Panc1 (cell line): Measurements from ENCODE around the gene FNDC8. TPM values are rescaled to one million over a fixed set of nuclear protein-coding genes. Genes with fewer than 3 reads are reported as not detected.

Experiments
- ATAC-seq: fragments of 200-7000 bp; cut with Tn5 transposase; 2 replicates; pipeline ENCODE4 v1.9.1; 2020; ENCODE audit warnings: mild to moderate bottlenecking, moderate library complexity
- BruUV-seq: library from RNA; stranded (reverse); fragments of 400-500 nt; replicated peaks from 2 replicates; lab custom pipeline; 2021; lab: Mats Ljungman, UMichigan
- CTCF ChIA-PET: fragments of 300-600 bp; sonication (Branson Sonifier 250); formaldehyde crosslinking; loops from one replicate; lab custom pipeline; 2022; ENCODE audit warnings: antibody characterized with exemption; lab: Charles Lee
- POLR2A ChIA-PET: fragments of 300-600 bp; sonication (Branson Sonifier 250); formaldehyde crosslinking; loops from one replicate; lab custom pipeline; 2022; ENCODE audit warnings: antibody characterized with exemption; lab: Charles Lee
- DNase-seq: peaks from one replicate; pipeline ENCODE4 v3.0.0-alpha.2; 2010; ENCODE audit warnings: low read depth, low spot score
- H3K27ac ChIP-seq: 2 replicates; pipeline ENCODE4 v1.5.1; 2011; ENCODE audit warnings: mild to moderate bottlenecking, low read length, inconsistent platforms
- H3K27me3 ChIP-seq: fragments of 200-500 bp; sonication (Bioruptor generic); 2 replicates; pipeline ENCODE4 v1.6.0; 2014; ENCODE audit warnings: low read length, inconsistent platforms; ENCODE audit not compliant: control insufficient read depth, insufficient read depth
- H3K36me3 ChIP-seq: fragments of 200-500 bp; sonication (Bioruptor generic); 2 replicates; pipeline ENCODE4 v1.5.1; 2014; ENCODE audit warnings: inconsistent platforms, mild to moderate bottlenecking, low read length, moderate library complexity; ENCODE audit not compliant: control insufficient read depth, insufficient read depth
- H3K4me1 ChIP-seq: 2 replicates; pipeline ENCODE4 v1.5.1; 2011; ENCODE audit warnings: inconsistent platforms, mild to moderate bottlenecking, low read length, moderate library complexity; ENCODE audit not compliant: control insufficient read depth, insufficient read depth
- H3K4me3 ChIP-seq, 2 experiments: 2 replicates each; pipeline ENCODE4 v1.5.1; 2011 to 2012; ENCODE audit warnings: low read depth in 2 of 2, low read length in 2 of 2, mild to moderate bottlenecking in 2 of 2, inconsistent platforms in 1 of 2, moderate library complexity in 1 of 2
- H3K9me3 ChIP-seq: fragments of 200-500 bp; sonication (Bioruptor generic); 2 replicates; pipeline ENCODE4 v1.5.1; 2014; ENCODE audit warnings: low read depth, mild to moderate bottlenecking, inconsistent platforms, low read length, moderate library complexity; ENCODE audit not compliant: control insufficient read depth, insufficient read depth
- CTCF ChIP-seq: fragments of 450-650 bp; IDR thresholded peaks from 2 replicates; pipeline ENCODE4 v1.5.1; 2017; ENCODE audit warnings: mild to moderate bottlenecking
- POLR2AphosphoS5 ChIP-seq: IDR thresholded peaks from 2 replicates; pipeline ENCODE4 v1.6.1; 2012; ENCODE audit warnings: mild to moderate bottlenecking, low read depth, low read length, moderate library complexity
- REST ChIP-seq, 2 experiments: IDR thresholded peaks; 2 replicates each; pipeline ENCODE4 v1.6.1; 2011 to 2012; ENCODE audit warnings: low read depth in 2 of 2, control low read depth in 1 of 2, low read length in 1 of 2, mild to moderate bottlenecking in 1 of 2, moderate library complexity in 1 of 2; ENCODE audit not compliant: insufficient read depth in 1 of 2
- SIN3A ChIP-seq: IDR thresholded peaks from 2 replicates; pipeline ENCODE4 v1.6.1; 2012; ENCODE audit warnings: low read depth, mild to moderate bottlenecking, low read length, moderate library complexity, borderline replicate concordance; ENCODE audit not compliant: insufficient read depth
- TCF7L2 ChIP-seq: IDR thresholded peaks from 2 replicates; pipeline ENCODE4 v1.6.1; 2011; ENCODE audit warnings: mild to moderate bottlenecking, low read depth, low read length, inconsistent platforms
- in situ Hi-C: cut with HindIII; loops from 2 replicates; pipeline ENCODE4 v1.10.0; 2016; ENCODE audit warnings: low sequenced_read_pairs, low pct_unique_long_range_greater_than_20kb
- intact Hi-C: fragments of 100-400 bp; cut with micrococcal nuclease; formaldehyde crosslinking; loops from one replicate; pipeline ENCODE4 v1.10.0; 2022; ENCODE audit not compliant: unreplicated experiment
- total RNA-seq: library from RNA; stranded (reverse); gene quantifications from one replicate; pipeline ENCODE4 v1.2.1, GENCODE V29; 2021; ENCODE audit not compliant: unreplicated experiment

The FNDC8 gene
- total RNA-seq, 1 experiment from 2014 or later, result not detected

- DNase-seq (no peak), ATAC-seq (no peak)
- in situ Hi-C loops, result no loop called here
- Histone ChIP-seq H3K27ac (no peak overlapping the region), H3K4me3 (no peak overlapping the region), H3K9me3 (no peaks in the 10 kb centered on the region), H3K36me3 (no peaks in the 10 kb centered on the region), H3K27me3 (peaks cover 8% of the 10 kb centered on the region; the same call in 1 of the 2 replicates), H3K4me1 (no peaks in the 10 kb centered on the region)
- no TSS peak for BruUV-seq
- ChIA-PET POLR2A (no interaction called here), CTCF (no interaction called here)
- intact Hi-C loops, result loop anchor here (10.0 kb wide), 1 partner anchor 62 kb away; no protein-coding TSS in a partner anchor
- TF ChIP-seq TCF7L2, result no peak
- no peak for TF ChIP-seq CTCF
- no peak for TF ChIP-seq SIN3A
These were observed 31.2 kb downstream of the FNDC8 start for GRCh38 chr17:35152421-35153140.

GRCh38 chr17:35154196-35155165, 33.1 kb downstream of the FNDC8 start:
- POLR2A ChIA-PET, result no interaction called here
- Histone ChIP-seq H3K27ac (no peak overlapping the region), H3K4me1 (no peaks in the 10 kb centered on the region), H3K27me3 (peaks cover 8% of the 10 kb centered on the region; the same call in 1 of the 2 replicates), H3K36me3 (no peaks in the 10 kb centered on the region), H3K9me3 (no peaks in the 10 kb centered on the region), H3K4me3 (no peak overlapping the region)
- TF ChIP-seq REST (IDR thresholded peaks at IDR 0.05; ENCODE audit: insufficient read depth in 1 of 2, low read depth in 2 of 2, low read length in 1 of 2), result no peak
- TF ChIP-seq CTCF, result no peak
- no peak for TF ChIP-seq POLR2AphosphoS5
- TF ChIP-seq TCF7L2, result no peak
- no peak for TF ChIP-seq SIN3A
- BruUV-seq, result no TSS peak
- in situ Hi-C loops, result no loop called here
- intact Hi-C loops, result loop anchor here (10.0 kb wide), 1 partner anchor 60 kb away; no protein-coding TSS in a partner anchor
- ATAC-seq (no peak), DNase-seq (no peak)
- CTCF ChIA-PET, result no interaction called here
